A673 (cell line): ENCODE data around the gene B3GALT6. TPM values are rescaled to one million over a fixed set of nuclear protein-coding genes. Genes with fewer than 3 reads are reported as not detected.

Experiments
- BruUV-seq: library from RNA; stranded (reverse); fragments of 400-500 nt; replicated peaks from 2 replicates; lab custom pipeline; 2021; lab: Mats Ljungman, UMichigan
- CTCF ChIA-PET: fragments of 300-600 bp; sonication (Branson Sonifier 250); formaldehyde crosslinking; loops from one replicate; lab custom pipeline; 2022; ENCODE audit warnings: antibody characterized with exemption; lab: Charles Lee
- POLR2A ChIA-PET: fragments of 300-600 bp; sonication (Branson Sonifier 250); formaldehyde crosslinking; loops from one replicate; lab custom pipeline; 2022; ENCODE audit warnings: antibody characterized with exemption; ENCODE audit not compliant: low non-redundant PET; lab: Charles Lee
- DNase-seq: peaks from one replicate; pipeline ENCODE4 v3.0.0-alpha.2; 2015; ENCODE audit warnings: low spot score
- H3K27ac ChIP-seq: fragments of 200-600 bp; sonication (generic); 2 replicates; pipeline ENCODE4 v1.5.1; 2016; ENCODE audit warnings: mixed run types, low read depth, mild to moderate bottlenecking, mixed read lengths, antibody characterized with exemption, low read length; ENCODE audit not compliant: poor library complexity, severe bottlenecking
- H3K27me3 ChIP-seq: fragments of 200-600 bp; sonication (generic); replicated peaks from 2 replicates; pipeline ENCODE4 v1.6.1; 2017; ENCODE audit warnings: mixed run types, low read depth, mild to moderate bottlenecking, mixed read lengths, antibody characterized with exemption, low read length; ENCODE audit not compliant: insufficient read depth, poor library complexity
- H3K36me3 ChIP-seq: fragments of 200-600 bp; sonication (generic); 2 replicates; pipeline ENCODE4 v1.6.1; 2016; ENCODE audit warnings: mixed run types, mild to moderate bottlenecking, mixed read lengths, antibody characterized with exemption, low read length; ENCODE audit not compliant: insufficient read depth, poor library complexity, severe bottlenecking
- H3K4me1 ChIP-seq: fragments of 200-600 bp; sonication (generic); 2 replicates; pipeline ENCODE4 v1.6.1; 2017; ENCODE audit warnings: mixed run types, mild to moderate bottlenecking, mixed read lengths, antibody characterized with exemption, low read length; ENCODE audit not compliant: insufficient read depth, poor library complexity, severe bottlenecking
- H3K4me3 ChIP-seq: fragments of 200-600 bp; sonication (generic); 2 replicates; pipeline ENCODE4 v1.5.1; 2016; ENCODE audit warnings: low read depth, mixed run types, mild to moderate bottlenecking, mixed read lengths, low read length; ENCODE audit not compliant: poor library complexity, severe bottlenecking
- H3K9me3 ChIP-seq: fragments of 200-600 bp; sonication (generic); 2 replicates; pipeline ENCODE4 v1.6.1; 2016; ENCODE audit warnings: mixed run types, low read depth, mild to moderate bottlenecking, mixed read lengths, antibody characterized with exemption, low read length; ENCODE audit not compliant: poor library complexity, severe bottlenecking
- EZH2 ChIP-seq: fragments of 200-600 bp; sonication (generic); IDR thresholded peaks from 2 replicates; pipeline ENCODE4 v1.6.1; 2017; ENCODE audit warnings: borderline replicate concordance, low read depth, mild to moderate bottlenecking, mixed read lengths, antibody characterized with exemption, low read length; ENCODE audit not compliant: poor library complexity, severe bottlenecking
- intact Hi-C: fragments of 100-400 bp; cut with micrococcal nuclease; formaldehyde crosslinking; loops from one replicate; pipeline ENCODE4 v1.10.0; 2022; ENCODE audit not compliant: unreplicated experiment
- total RNA-seq: library from RNA; stranded (reverse); gene quantifications from 2 replicates; pipeline ENCODE4 v1.2.3, GENCODE V29; 2021
- TF ChIP-seq, protein P1 (sequence below): fragments of 300-800, 200-600 bp; sonication (generic); conservative IDR thresholded peaks from 2 replicates; pipeline ENCODE4 v1.5.1; 2017; ENCODE audit warnings: low read depth, mild to moderate bottlenecking, antibody characterized with exemption, low read length, moderate library complexity, mixed read lengths

B3GALT6 gene
- total RNA-seq, 1 experiment from 2014 or later: 41.8 TPM

DNA sequence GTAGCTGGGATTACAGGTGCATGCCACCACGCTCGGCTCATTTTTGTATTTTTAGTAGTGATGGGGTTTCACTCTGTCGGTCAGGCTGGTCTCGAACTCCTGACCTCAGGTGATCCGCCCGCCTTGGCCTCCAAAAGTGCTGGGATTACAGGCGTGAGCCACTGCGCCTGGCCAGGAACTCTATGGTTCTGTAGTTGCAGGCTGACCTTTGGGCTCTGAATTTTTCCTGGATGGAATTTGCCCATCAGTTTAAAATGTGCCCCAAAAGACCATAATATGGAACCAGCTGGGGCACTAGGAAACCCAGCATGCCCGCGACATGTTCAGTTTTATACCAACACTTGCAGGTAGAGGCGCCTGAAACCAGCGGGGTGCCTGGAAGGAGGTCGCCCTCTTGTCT is 46.6 kb downstream of the B3GALT6 start:
- peaks cover 4% of the 10 kb centered on the region for H3K4me1 ChIP-seq
- ChIA-PET POLR2A (no interaction called here), CTCF (interaction anchor here (0.9 kb wide), 1 partner anchor 13 kb away, joined by 6 read pairs; no protein-coding TSS in a partner anchor)
- no TSS peak for BruUV-seq
- no peak overlapping the region for H3K4me3 ChIP-seq
- no peaks in the 10 kb centered on the region for H3K36me3 ChIP-seq
- DNase-seq: no peak
- H3K27me3 ChIP-seq: no peaks in the 10 kb centered on the region
- TF ChIP-seq, protein P1, sequence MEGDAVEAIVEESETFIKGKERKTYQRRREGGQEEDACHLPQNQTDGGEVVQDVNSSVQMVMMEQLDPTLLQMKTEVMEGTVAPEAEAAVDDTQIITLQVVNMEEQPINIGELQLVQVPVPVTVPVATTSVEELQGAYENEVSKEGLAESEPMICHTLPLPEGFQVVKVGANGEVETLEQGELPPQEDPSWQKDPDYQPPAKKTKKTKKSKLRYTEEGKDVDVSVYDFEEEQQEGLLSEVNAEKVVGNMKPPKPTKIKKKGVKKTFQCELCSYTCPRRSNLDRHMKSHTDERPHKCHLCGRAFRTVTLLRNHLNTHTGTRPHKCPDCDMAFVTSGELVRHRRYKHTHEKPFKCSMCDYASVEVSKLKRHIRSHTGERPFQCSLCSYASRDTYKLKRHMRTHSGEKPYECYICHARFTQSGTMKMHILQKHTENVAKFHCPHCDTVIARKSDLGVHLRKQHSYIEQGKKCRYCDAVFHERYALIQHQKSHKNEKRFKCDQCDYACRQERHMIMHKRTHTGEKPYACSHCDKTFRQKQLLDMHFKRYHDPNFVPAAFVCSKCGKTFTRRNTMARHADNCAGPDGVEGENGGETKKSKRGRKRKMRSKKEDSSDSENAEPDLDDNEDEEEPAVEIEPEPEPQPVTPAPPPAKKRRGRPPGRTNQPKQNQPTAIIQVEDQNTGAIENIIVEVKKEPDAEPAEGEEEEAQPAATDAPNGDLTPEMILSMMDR: no peak
- no peak for TF ChIP-seq EZH2
- H3K9me3 ChIP-seq: no peaks in the 10 kb centered on the region
- intact Hi-C loops: no loop called here
- no peak overlapping the region for H3K27ac ChIP-seq

DNA sequence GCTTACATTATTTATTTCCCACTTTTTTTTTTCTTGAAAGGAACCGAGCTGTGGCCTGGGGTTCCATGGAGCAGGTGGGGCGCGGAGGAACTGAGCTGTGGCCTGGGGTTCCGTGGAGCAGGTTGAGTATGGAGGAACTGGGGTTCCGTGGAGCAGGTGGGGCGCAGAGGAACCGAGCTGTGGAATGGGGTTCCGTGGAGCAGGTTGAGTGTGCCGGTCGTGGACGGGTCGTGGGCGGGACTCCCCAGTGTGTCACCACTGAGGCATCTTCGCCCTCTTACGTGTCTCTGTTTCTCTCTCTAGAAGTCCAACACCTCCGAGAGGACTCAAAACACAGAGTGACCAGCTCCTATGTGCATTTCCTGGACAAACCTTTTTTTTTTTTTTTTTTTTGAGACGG is 47.0 kb downstream of the B3GALT6 start:
- ChIA-PET CTCF (interaction anchor here (0.9 kb wide), 1 partner anchor 12 kb away, joined by 6 read pairs; no protein-coding TSS in a partner anchor), POLR2A (no interaction called here)
- no peaks in the 10 kb centered on the region for H3K9me3 ChIP-seq
- BruUV-seq: no TSS peak
- H3K27ac ChIP-seq: no peak overlapping the region
- peaks cover 4% of the 10 kb centered on the region for H3K4me1 ChIP-seq
- intact Hi-C loops: no loop called here
- no peak for TF ChIP-seq EZH2
- TF ChIP-seq, protein P1: no peak
- no peaks in the 10 kb centered on the region for H3K27me3 ChIP-seq
- no peaks in the 10 kb centered on the region for H3K36me3 ChIP-seq
- DNase-seq: no peak
- no peak overlapping the region for H3K4me3 ChIP-seq

DNA sequence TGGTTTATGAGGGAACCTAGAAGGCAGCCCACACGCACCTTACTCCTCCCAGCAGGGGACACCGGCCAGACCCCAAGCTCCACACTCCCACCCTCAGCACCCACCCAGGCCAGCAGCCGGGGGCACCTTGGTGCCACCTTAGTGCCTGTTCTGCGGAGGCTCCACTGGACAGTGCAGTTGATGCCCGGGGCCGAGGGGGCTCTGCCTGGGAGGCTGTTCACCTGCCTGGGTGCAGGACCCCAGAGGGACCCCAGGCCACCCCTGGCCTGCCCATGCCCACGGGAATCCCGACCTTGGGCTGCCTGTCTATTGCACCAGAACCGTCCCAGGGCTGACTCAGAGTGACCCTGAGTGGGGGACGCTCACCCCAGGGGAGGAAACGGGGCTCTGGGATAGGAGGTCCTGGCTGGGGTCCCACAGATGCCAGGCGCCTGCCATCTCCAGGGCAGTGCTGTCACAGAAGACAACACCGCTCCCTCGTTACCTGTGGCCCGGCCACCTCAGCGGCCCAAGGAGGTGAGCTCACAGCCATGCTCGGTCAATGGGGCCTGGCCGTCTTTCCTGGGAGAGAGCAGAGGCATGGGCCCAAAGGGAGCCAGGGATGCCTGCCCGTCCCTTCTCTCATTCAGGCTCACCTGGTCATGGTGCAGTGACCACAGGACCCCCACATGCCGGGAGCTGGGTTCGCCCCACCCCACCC is 48.9 kb downstream of the B3GALT6 start:
- Histone ChIP-seq H3K9me3 (no peaks in the 10 kb centered on the region), H3K27me3 (no peaks in the 10 kb centered on the region), H3K27ac (no peak overlapping the region), H3K36me3 (no peaks in the 10 kb centered on the region), H3K4me1 (no peaks in the 10 kb centered on the region), H3K4me3 (no peak overlapping the region)
- no TSS peak for BruUV-seq
- no peak for TF ChIP-seq EZH2
- TF ChIP-seq, protein P1: no peak
- POLR2A ChIA-PET: no interaction called here
- CTCF ChIA-PET: no interaction called here
- no peak for DNase-seq
- intact Hi-C loops: no loop called here
